HepG2 (cell line): ENCODE data around the gene FLYWCH1. TPM values are rescaled to one million over a fixed set of nuclear protein-coding genes. Genes with fewer than 3 reads are reported as not detected.

Experiments
- GLMP ChIP-seq: sonication (generic); formaldehyde crosslinking; IDR thresholded peaks from 2 replicates; pipeline ENCODE4 v1.9.0; 2021; ENCODE audit warnings: missing genetic modification reagents, mild to moderate bottlenecking, borderline replicate concordance
- HDAC1 ChIP-seq: sonication (generic); formaldehyde crosslinking; IDR thresholded peaks from 2 replicates; pipeline ENCODE4 v1.5.1; 2020; ENCODE audit warnings: mild to moderate bottlenecking, missing genetic modification reagents
- KIAA2018 ChIP-seq: sonication (generic); formaldehyde crosslinking; IDR thresholded peaks from 2 replicates; pipeline ENCODE4 v1.5.0; 2020; ENCODE audit warnings: mild to moderate bottlenecking, missing genetic modification reagents, borderline replicate concordance
- KLF6 ChIP-seq: IDR thresholded peaks from 2 replicates; pipeline ENCODE4 v1.8.0; 2016; ENCODE audit warnings: missing biosample characterization, missing genetic modification reagents
- MYC ChIP-seq: sonication (generic); formaldehyde crosslinking; IDR thresholded peaks from 2 replicates; pipeline ENCODE4 v1.9.0; 2021; ENCODE audit warnings: missing genetic modification reagents, borderline replicate concordance
- REST ChIP-seq, 2 experiments: IDR thresholded peaks; 2 replicates each; pipeline ENCODE4 v1.6.1; 2011 to 2012; ENCODE audit warnings: low read length in 2 of 2, borderline replicate concordance in 1 of 2, low read depth in 1 of 2, mild to moderate bottlenecking in 1 of 2, moderate library complexity in 1 of 2
- TCF12 ChIP-seq, 2 experiments: fragments of 450-650 bp in 1 of 2; sonication (generic) in 1 of 2; formaldehyde crosslinking in 1 of 2; IDR thresholded peaks; 2 replicates each; pipeline versions ENCODE4 v1.6.1 to v1.8.0; 2017 to 2022; ENCODE audit warnings: antibody characterized with exemption in 1 of 2, mild to moderate bottlenecking in 1 of 2, missing genetic modification reagents in 1 of 2, moderate library complexity in 1 of 2
- TFE3 ChIP-seq: IDR thresholded peaks from 2 replicates; pipeline ENCODE4 v1.6.1; 2016
- ZFP62 ChIP-seq: sonication (generic); formaldehyde crosslinking; IDR thresholded peaks from 2 replicates; pipeline ENCODE4 v1.4.0; 2020; ENCODE audit warnings: missing genetic modification reagents
- ZNF326 ChIP-seq: sonication (generic); formaldehyde crosslinking; IDR thresholded peaks from 2 replicates; pipeline ENCODE4 v1.4.0; 2020; ENCODE audit warnings: missing genetic modification reagents, borderline replicate concordance
- ZNF558 ChIP-seq: sonication (generic); formaldehyde crosslinking; IDR thresholded peaks from 2 replicates; pipeline ENCODE4 v1.9.0; 2022; ENCODE audit warnings: mild to moderate bottlenecking, missing genetic modification reagents, borderline replicate concordance
- ZNF660 ChIP-seq: sonication (generic); formaldehyde crosslinking; IDR thresholded peaks from 2 replicates; pipeline ENCODE4 v1.5.1; 2020; ENCODE audit warnings: mild to moderate bottlenecking, low read depth, missing genetic modification reagents, borderline replicate concordance
- ZNF883 ChIP-seq: sonication (generic); formaldehyde crosslinking; IDR thresholded peaks from 2 replicates; pipeline ENCODE4 v1.5.1; 2020; ENCODE audit warnings: mild to moderate bottlenecking, missing genetic modification reagents; ENCODE audit errors: not compliant biosample characterization
- polyA plus RNA-seq, 8 experiments: library from polyadenylated mRNA; depleted of rRNA in 3 of 8; stranded (reverse) in 7 of 8; unstranded in 1 of 8; fragments of >200 nt; fragmentation: Illumina TruSeq in 4 of 8; extraction: Trizol in 4 of 8; gene quantifications; 2 replicates each; pipeline versions ENCODE4 v1.2.1 to v1.2.3, GENCODE V29; 2011 to 2016; ENCODE audit warnings: low read depth in 4 of 8, missing spikeins in 1 of 8, mixed read lengths in 1 of 8; ENCODE audit not compliant: insufficient read depth in 1 of 8
- total RNA-seq, 5 experiments: library from RNA; depleted of rRNA; stranded (reverse); fragments of >200 nt; fragmentation: Illumina TruSeq; extraction: Trizol; gene quantifications; 2 replicates each; pipeline ENCODE4 v1.2.3, GENCODE V29; 2016; ENCODE audit warnings: low read depth in 1 of 5

The FLYWCH1 gene
- total and polyA plus RNA-seq, 2 of the 13 experiments (the other 11 are each of a cell fraction or from before 2014, with no cell fraction given) = 7.3 to 12.4 TPM

- no peak for TF ChIP-seq KIAA2018
- peak; percentile 57; the same call in 1 of the 2 replicates for TF ChIP-seq HDAC1 (CRISPR knock-in tag)
- TF ChIP-seq KLF6 (CRISPR knock-in tag) = no peak; the same call in 1 of the 2 replicates
- peak; percentile 67 for TF ChIP-seq ZNF883 (CRISPR knock-in tag)
- TF ChIP-seq ZNF326 (CRISPR knock-in tag) = no peak
- TF ChIP-seq ZNF660 = no peak
- TF ChIP-seq TCF12 (IDR thresholded peaks at IDR 0.05) = no peak
- no peak for TF ChIP-seq TCF12 (CRISPR knock-in tag; IDR thresholded peaks at IDR 0.05)
- no peak for TF ChIP-seq ZFP62 (CRISPR knock-in tag)
- peak; percentile 75 for TF ChIP-seq MYC
- no peak for TF ChIP-seq REST (IDR thresholded peaks at IDR 0.05; ENCODE audit: borderline replicate concordance in 1 of 2, low read depth in 1 of 2, low read length in 2 of 2)
- TF ChIP-seq TFE3 (CRISPR knock-in tag) = 0 out of 2 replicates have a peak, but pooled peaks have one; percentile 40
- no peak for TF ChIP-seq ZNF558 (CRISPR knock-in tag)
- TF ChIP-seq GLMP (CRISPR knock-in tag) = no peak
Measured at GRCh38 chr16:2911638-2912329, at the start of gene FLYWCH1 (continued).
